NT2/D1 (cell line): ENCODE results near the gene GADL1.

Experiments
- YY1 ChIP-seq: IDR thresholded peaks from 2 replicates; pipeline ENCODE4 v1.6.1; 2011; ENCODE audit not compliant: insufficient read length, insufficient read depth
- ZNF274 ChIP-seq: IDR thresholded peaks from 2 replicates; pipeline ENCODE4 v1.6.1; 2011; ENCODE audit warnings: mild to moderate bottlenecking, low read depth, low read length

GRCh38 chr3:30712991-30713390 lies 181.5 kb downstream of the GADL1 start:
- TF ChIP-seq YY1 (no peak), ZNF274 (no peak)
